ENCODE results near the gene CREB5.

DNA sequence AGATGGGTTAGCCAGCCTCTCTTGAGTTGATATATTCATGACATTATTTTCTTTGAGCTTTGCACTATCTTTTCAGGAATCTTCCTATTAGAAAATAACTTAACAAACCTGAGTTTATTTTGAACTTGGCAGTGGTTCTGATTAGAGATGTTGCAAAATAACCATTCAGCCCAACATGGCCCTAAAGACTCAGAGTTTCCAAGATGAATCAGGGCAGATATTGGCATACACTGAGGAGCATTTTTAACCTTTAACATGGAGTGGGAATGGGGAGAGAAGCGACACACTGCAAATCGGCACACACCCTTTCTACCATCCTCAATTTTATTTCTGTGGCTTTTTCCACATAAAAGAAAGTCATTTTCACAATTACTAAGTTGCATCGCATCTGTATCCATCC is 355.0 kb downstream of the CREB5 start:
- no peak for TF ChIP-seq EZH2 (IDR thresholded peaks at IDR 0.05; ENCODE audit: borderline replicate concordance, low read depth, low read length, severe bottlenecking)
- TF ChIP-seq, protein P1, sequence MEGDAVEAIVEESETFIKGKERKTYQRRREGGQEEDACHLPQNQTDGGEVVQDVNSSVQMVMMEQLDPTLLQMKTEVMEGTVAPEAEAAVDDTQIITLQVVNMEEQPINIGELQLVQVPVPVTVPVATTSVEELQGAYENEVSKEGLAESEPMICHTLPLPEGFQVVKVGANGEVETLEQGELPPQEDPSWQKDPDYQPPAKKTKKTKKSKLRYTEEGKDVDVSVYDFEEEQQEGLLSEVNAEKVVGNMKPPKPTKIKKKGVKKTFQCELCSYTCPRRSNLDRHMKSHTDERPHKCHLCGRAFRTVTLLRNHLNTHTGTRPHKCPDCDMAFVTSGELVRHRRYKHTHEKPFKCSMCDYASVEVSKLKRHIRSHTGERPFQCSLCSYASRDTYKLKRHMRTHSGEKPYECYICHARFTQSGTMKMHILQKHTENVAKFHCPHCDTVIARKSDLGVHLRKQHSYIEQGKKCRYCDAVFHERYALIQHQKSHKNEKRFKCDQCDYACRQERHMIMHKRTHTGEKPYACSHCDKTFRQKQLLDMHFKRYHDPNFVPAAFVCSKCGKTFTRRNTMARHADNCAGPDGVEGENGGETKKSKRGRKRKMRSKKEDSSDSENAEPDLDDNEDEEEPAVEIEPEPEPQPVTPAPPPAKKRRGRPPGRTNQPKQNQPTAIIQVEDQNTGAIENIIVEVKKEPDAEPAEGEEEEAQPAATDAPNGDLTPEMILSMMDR (IDR thresholded peaks at IDR 0.05; ENCODE audit: borderline replicate concordance, extremely low read depth, low read length, poor library complexity, severe bottlenecking) = no peak

All from DND-41 (cell line).